Left ventricle myocardium inferior (tissue), 1 donor: ENCODE results near the gene NOL4L. TPM values are rescaled to one million over a fixed set of nuclear protein-coding genes. Genes with fewer than 3 reads are reported as not detected.

Experiments
- DNase-seq: peaks from one replicate; pipeline ENCODE4 v3.0.0-alpha.2; 2020
- H3K27ac ChIP-seq: fragments of 200-600 bp; replicated peaks from 2 replicates; pipeline ENCODE4 v1.8.0; 2021
- H3K27me3 ChIP-seq: fragments of 200-600 bp; 2 replicates; pipeline ENCODE4 v1.8.0; 2021; ENCODE audit warnings: low read depth
- H3K36me3 ChIP-seq: fragments of 200-600 bp; 2 replicates; pipeline ENCODE4 v1.8.0; 2021
- H3K4me1 ChIP-seq: fragments of 200-600 bp; 2 replicates; pipeline ENCODE4 v1.8.0; 2021
- H3K4me3 ChIP-seq: fragments of 200-600 bp; 2 replicates; pipeline ENCODE4 v1.8.0; 2021; ENCODE audit warnings: mild to moderate bottlenecking, moderate library complexity
- H3K9me3 ChIP-seq: fragments of 200-600 bp; replicated peaks from 2 replicates; pipeline ENCODE4 v1.8.0; 2021
- intact Hi-C: fragments of 100-400 bp; cut with micrococcal nuclease; formaldehyde crosslinking; loops from one replicate; pipeline ENCODE4 v1.11.0; 2022
- total RNA-seq: library from RNA; stranded (reverse); fragmentation: NEBNext Ultra II Directional; extraction: Animal tissue kit (Norgen Biotek cat#: 25700); gene quantifications from one replicate; pipeline ENCODE4 v1.2.1, GENCODE V29; 2021
- TF ChIP-seq, protein P1 (sequence below): fragments of 200-600 bp; IDR thresholded peaks from 2 replicates; pipeline ENCODE4 v1.8.0; 2021; ENCODE audit warnings: antibody characterized with exemption, mild to moderate bottlenecking, borderline replicate concordance
- donor health status: DM: no; HTN: yes; CAD: no; lungs with severe emphysema.

Gene NOL4L
- total RNA-seq, 1 donor from 2014 or later, result 5.6 TPM

DNA sequence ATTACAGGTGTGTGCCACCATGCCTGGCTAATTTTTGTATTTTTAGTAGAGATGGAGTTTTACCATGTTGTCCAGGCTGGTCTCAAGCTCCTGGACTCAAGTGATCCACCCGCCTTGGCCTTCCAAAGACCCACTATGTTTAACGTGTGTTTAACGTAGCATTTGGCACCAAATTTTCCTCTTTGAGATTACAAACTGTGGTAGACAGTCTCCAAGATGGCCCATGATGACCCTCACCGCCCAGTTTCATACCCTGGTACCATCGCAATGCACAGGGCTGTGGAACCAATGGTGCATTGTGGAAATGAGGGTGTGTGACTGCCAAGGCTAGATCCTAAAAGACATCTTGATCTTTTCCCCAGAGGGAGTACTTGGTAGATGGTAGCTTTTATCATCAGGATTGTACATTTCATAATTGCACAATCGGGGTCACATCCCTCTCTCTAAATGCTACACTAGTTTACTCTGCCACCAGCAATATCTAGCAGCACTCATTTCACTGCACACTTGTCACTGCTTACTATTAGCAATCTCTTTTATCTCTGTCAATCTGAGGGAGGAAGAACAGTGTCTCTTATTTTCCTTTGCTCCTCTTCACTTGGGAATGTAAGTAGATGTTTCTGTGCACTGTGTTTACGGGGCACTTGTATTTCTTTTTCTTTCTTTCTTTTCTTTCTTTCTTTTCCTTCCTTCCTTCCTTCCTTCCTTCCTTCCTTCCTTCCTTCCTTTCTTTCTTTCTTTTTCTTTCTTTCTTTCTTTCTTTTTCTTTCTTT, 96.9 kb downstream of the NOL4L start:
- no peak overlapping the region for H3K4me3 ChIP-seq
- no peak overlapping the region for H3K27ac ChIP-seq
- H3K4me1 ChIP-seq, result peaks cover 18% of the 10 kb centered on the region
- H3K36me3 ChIP-seq, result no peaks in the 10 kb centered on the region
- TF ChIP-seq, protein P1, sequence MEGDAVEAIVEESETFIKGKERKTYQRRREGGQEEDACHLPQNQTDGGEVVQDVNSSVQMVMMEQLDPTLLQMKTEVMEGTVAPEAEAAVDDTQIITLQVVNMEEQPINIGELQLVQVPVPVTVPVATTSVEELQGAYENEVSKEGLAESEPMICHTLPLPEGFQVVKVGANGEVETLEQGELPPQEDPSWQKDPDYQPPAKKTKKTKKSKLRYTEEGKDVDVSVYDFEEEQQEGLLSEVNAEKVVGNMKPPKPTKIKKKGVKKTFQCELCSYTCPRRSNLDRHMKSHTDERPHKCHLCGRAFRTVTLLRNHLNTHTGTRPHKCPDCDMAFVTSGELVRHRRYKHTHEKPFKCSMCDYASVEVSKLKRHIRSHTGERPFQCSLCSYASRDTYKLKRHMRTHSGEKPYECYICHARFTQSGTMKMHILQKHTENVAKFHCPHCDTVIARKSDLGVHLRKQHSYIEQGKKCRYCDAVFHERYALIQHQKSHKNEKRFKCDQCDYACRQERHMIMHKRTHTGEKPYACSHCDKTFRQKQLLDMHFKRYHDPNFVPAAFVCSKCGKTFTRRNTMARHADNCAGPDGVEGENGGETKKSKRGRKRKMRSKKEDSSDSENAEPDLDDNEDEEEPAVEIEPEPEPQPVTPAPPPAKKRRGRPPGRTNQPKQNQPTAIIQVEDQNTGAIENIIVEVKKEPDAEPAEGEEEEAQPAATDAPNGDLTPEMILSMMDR, result no peak
- intact Hi-C loops, result loop anchor here (10.0 kb wide), 1 partner anchor 123 kb away; no protein-coding TSS in a partner anchor
- H3K27me3 ChIP-seq, result no peaks in the 10 kb centered on the region
- no peak for DNase-seq
- no peaks in the 10 kb centered on the region for H3K9me3 ChIP-seq

DNA sequence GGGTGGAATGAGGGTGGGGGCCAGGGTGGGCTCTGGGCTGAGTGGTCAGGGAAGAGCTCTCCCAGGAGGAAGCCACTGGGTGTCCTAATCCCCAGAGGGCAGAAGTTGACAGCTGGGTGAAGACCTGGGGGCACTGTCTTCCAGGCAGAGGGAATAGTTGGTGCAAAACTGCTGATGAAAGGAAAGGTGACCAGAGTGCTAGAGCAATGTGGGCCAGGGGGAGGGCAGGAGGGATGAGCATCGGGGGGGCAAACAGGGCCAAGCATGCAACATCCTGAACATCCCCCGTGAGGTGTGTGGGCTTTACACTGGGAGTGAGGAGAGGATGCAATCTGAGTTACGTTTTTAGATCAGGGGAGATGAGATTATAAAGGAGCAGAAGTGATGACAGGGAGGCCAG, 97.8 kb downstream of the NOL4L start:
- no peak for DNase-seq
- H3K4me1 ChIP-seq, result peaks cover 27% of the 10 kb centered on the region
- H3K27ac ChIP-seq, result no peak overlapping the region
- no peaks in the 10 kb centered on the region for H3K36me3 ChIP-seq
- H3K9me3 ChIP-seq, result no peaks in the 10 kb centered on the region
- no peak overlapping the region for H3K4me3 ChIP-seq
- TF ChIP-seq, protein P1, result no peak
- H3K27me3 ChIP-seq, result no peaks in the 10 kb centered on the region
- intact Hi-C loops, result loop anchor here (10.0 kb wide), 1 partner anchor 123 kb away; no protein-coding TSS in a partner anchor

DNA sequence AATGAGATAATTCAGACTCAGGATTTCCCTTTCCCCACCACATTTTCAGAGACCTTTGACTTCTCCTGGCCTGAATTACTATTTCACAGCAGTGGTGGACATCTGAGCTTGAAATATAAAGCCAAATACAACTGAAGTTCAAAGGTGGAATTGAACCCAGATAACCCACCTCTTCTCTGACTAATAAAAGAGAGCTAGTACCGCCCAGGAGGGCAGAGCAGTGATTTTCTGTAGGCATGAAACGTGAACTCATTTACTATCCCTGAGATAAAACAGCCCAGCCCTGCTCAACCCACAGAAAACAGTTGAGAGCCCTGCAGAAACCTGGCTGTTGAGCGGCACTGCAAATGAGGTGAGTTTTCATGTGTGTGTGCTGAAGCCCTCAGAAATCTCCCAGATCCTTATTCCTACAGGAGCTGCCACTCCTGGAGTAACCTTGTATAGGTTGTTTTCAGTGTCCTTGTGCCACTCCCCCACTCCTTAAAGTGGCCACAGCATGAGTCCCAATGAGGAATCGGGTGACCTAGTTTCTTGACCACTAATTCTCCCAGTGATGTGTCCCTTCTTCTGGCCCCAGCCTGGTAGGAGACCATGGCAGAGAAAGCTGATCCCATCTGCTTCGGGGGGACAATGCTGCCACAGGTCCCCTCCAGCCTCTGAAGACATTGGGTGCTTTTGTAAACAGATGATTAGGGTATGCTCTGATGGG, 99.2 kb downstream of the NOL4L start:
- Histone ChIP-seq H3K27me3 (no peaks in the 10 kb centered on the region), H3K36me3 (no peaks in the 10 kb centered on the region), H3K4me3 (no peak overlapping the region), H3K4me1 (peaks cover 42% of the 10 kb centered on the region), H3K9me3 (no peaks in the 10 kb centered on the region), H3K27ac (peak overlapping the region; percentile 88)
- TF ChIP-seq, protein P1, result no peak
- peak; percentile 5 for DNase-seq
- intact Hi-C loops, result loop anchor here (10.0 kb wide), 1 partner anchor 121 kb away; no protein-coding TSS in a partner anchor

- Histone ChIP-seq H3K4me3 (peak overlapping the region; percentile 85), H3K27ac (peak overlapping the region; percentile 88), H3K9me3 (no peaks in the 10 kb centered on the region), H3K27me3 (no peaks in the 10 kb centered on the region), H3K36me3 (no peaks in the 10 kb centered on the region), H3K4me1 (peaks cover 49% of the 10 kb centered on the region)
- intact Hi-C loops, result loop anchor here (10.0 kb wide), 1 partner anchor 120 kb away; no protein-coding TSS in a partner anchor
- TF ChIP-seq, protein P1, result peak; percentile 88
- peak; percentile 77 for DNase-seq
These were observed 100.0 kb downstream of the NOL4L start for GRCh38 chr20:32484958-32485769.
